ENCODE results near the gene ATG4B.

ATG4B gene

DNA sequence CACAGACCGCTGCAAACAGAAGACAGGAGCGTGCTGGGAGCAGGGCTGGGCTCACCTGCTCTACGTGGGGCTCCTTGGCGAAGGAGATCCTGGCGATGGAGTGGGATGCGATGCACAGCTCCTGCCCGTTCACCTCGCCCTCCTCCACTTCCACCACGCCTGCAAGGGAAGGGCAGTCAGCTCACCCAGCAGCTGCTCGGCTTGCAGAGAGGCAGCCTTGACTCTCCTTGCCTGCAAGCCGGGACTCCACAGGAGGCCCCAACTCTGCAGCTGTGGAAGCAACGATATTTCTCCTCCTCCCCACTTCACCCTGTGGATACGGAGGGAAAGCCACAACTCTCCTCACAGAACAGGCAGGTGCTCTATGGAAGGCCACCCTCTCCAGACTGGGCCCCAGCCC lies 35.7 kb upstream of the ATG4B start:
- Histone ChIP-seq H3K9ac (ENCODE audit: low read length) (no peak overlapping the region), H3K27ac (ENCODE audit: low read depth, low read length) (no peak overlapping the region), H3K4me3 (ENCODE audit: low read depth, low read length) (no peak overlapping the region), H3K4me1 (ENCODE audit: control insufficient read depth, insufficient read depth, low read length) (no peaks in the 10 kb centered on the region), H3K27me3 (ENCODE audit: control insufficient read depth, insufficient read depth, low read length) (no peaks in the 10 kb centered on the region), H3K36me3 (ENCODE audit: control insufficient read depth, insufficient read depth, low read length) (peaks cover 55% of the 10 kb centered on the region), H3K9me3 (ENCODE audit: control insufficient read depth, insufficient read depth, low read depth, low read length) (no peaks in the 10 kb centered on the region)

DNA sequence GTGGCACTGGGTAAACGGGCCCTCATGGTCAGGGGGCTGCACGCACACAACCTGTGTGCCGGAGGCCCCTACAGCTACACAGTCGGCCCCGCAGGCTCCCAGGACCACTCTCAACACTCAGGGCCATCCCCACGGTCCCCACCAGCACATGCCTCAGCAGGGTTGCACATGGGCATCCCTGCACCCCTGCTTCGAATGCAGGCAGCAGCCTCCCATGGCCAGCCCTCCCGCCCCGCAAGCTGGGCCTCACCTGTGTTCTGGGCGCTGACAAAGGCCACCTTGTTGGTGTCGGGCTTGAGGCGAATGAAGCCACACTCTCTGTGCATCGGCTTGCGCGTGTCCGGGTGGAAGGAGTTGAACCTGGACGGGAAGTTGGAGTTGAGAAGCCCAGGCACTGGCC lies 34.8 kb upstream of the ATG4B start:
- Histone ChIP-seq H3K9ac (ENCODE audit: low read length) (no peak overlapping the region), H3K27ac (ENCODE audit: low read depth, low read length) (no peak overlapping the region), H3K36me3 (ENCODE audit: control insufficient read depth, insufficient read depth, low read length) (peaks cover 51% of the 10 kb centered on the region), H3K4me3 (ENCODE audit: low read depth, low read length) (no peak overlapping the region), H3K4me1 (ENCODE audit: control insufficient read depth, insufficient read depth, low read length) (no peaks in the 10 kb centered on the region), H3K9me3 (ENCODE audit: control insufficient read depth, insufficient read depth, low read depth, low read length) (no peaks in the 10 kb centered on the region), H3K27me3 (ENCODE audit: control insufficient read depth, insufficient read depth, low read length) (no peaks in the 10 kb centered on the region)

DNA sequence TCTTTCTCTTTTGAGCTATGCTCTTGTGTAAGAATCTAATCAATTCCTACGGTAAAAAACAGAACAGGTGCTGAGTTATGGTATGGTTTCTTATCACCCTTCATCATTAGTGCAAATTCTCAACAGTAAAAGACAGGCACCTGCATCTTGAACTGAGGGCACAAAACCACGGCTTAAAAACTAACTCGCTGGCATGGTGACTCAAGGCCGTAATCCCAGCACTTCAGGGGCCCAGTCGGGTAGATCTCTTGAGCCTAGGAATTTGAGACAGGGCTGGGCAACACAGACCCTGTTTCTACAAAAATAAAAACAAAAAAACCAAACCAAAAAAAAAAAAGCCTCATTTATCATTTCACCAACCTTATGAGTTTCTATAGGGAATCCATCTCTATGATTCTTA lies 33.8 kb upstream of the ATG4B start:
- H3K9ac ChIP-seq (ENCODE audit: low read length) = no peak overlapping the region
- no peak overlapping the region for H3K4me3 ChIP-seq (ENCODE audit: low read depth, low read length)
- no peaks in the 10 kb centered on the region for H3K4me1 ChIP-seq (ENCODE audit: control insufficient read depth, insufficient read depth, low read length)
- H3K36me3 ChIP-seq (ENCODE audit: control insufficient read depth, insufficient read depth, low read length) = peaks cover 51% of the 10 kb centered on the region
- no peaks in the 10 kb centered on the region for H3K27me3 ChIP-seq (ENCODE audit: control insufficient read depth, insufficient read depth, low read length)
- H3K9me3 ChIP-seq (ENCODE audit: control insufficient read depth, insufficient read depth, low read depth, low read length) = no peaks in the 10 kb centered on the region
- H3K27ac ChIP-seq (ENCODE audit: low read depth, low read length) = no peak overlapping the region

DNA sequence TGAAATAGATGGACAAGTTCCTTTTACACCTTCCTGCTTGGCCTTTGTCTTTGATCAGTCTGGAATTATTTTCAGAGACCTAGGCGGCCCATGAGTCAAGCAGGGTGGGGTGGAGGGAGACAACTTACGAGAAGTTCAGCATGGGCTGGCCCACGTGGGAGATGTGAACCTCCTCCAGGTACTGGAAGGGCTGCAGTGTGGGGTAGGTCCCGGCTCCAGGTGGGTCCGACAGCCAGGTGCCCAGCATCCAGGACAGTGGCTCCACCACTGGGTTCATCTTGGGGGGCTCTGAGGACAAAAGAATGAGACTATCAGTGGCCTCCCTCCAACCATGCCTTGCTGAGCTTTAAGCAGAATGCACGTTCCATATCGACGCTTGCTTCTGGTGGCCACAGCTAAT lies 31.3 kb upstream of the ATG4B start:
- Histone ChIP-seq H3K9me3 (ENCODE audit: control insufficient read depth, insufficient read depth, low read depth, low read length) (no peaks in the 10 kb centered on the region), H3K27ac (ENCODE audit: low read depth, low read length) (no peak overlapping the region), H3K9ac (ENCODE audit: low read length) (no peak overlapping the region), H3K4me3 (ENCODE audit: low read depth, low read length) (no peak overlapping the region), H3K4me1 (ENCODE audit: control insufficient read depth, insufficient read depth, low read length) (peaks cover 5% of the 10 kb centered on the region), H3K27me3 (ENCODE audit: control insufficient read depth, insufficient read depth, low read length) (no peaks in the 10 kb centered on the region), H3K36me3 (ENCODE audit: control insufficient read depth, insufficient read depth, low read length) (peaks cover 35% of the 10 kb centered on the region)

DNA sequence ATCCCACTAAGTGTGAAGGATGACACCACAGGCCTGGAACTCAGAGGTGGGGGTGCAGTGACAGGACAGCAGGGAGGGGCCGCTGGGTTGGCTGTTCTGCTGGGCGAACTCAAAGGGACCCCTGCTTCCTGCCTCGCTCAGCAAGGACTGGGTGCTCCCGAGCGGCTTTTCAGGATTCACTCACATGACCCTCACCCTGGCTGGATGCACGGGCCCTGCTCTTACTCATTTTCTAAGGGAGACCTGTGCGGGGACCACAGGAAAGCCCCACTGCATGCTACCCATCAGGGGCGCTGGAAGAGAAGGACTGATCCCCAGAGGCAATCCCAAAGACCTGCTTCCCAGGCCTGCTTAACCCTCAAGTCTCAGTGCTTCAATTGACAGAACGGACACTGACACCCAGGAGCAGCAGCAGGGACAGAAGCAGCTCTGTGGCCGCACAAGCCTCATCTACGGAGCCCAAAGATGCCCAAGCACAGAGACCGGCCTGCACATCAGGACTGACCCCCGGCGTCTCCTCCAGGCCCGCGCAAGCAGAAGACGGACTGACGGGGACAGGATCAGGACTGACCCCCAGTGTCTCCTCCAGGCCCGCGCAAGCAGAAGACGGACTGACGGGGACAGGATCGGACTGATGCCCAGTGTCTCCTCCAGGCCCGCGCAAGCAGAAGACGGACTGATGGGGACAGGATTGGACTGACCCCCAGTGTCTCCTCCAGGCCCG lies 30.2 kb upstream of the ATG4B start:
- H3K36me3 ChIP-seq (ENCODE audit: control insufficient read depth, insufficient read depth, low read length) = peaks cover 26% of the 10 kb centered on the region
- H3K9me3 ChIP-seq (ENCODE audit: control insufficient read depth, insufficient read depth, low read depth, low read length) = no peaks in the 10 kb centered on the region
- no peak overlapping the region for H3K4me3 ChIP-seq (ENCODE audit: low read depth, low read length)
- H3K9ac ChIP-seq (ENCODE audit: low read length) = no peak overlapping the region
- H3K27ac ChIP-seq (ENCODE audit: low read depth, low read length) = no peak overlapping the region
- H3K4me1 ChIP-seq (ENCODE audit: control insufficient read depth, insufficient read depth, low read length) = peaks cover 5% of the 10 kb centered on the region
- no peaks in the 10 kb centered on the region for H3K27me3 ChIP-seq (ENCODE audit: control insufficient read depth, insufficient read depth, low read length)

DNA sequence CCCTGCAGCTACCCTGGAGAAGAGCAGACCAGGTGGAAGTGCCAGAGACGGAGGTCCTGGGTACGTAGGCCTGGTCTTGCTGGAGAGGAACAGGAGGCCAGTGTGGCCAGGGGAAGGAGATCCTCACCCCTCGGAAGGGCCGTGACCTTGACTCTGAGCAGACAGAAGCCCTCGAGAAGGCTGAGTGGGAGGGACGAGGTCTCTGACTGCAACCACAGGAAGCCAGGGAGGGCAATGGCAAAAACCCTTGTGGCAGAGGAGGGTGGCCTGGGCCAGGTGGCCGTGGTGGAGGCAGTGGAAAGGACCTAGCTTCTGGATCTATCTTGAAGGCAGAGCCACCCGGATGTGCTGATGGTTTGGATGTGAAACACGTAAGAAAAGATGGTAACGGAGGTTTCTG lies 28.6 kb upstream of the ATG4B start:
- Histone ChIP-seq H3K4me1 (ENCODE audit: control insufficient read depth, insufficient read depth, low read length) (peaks cover 5% of the 10 kb centered on the region), H3K27me3 (ENCODE audit: control insufficient read depth, insufficient read depth, low read length) (no peaks in the 10 kb centered on the region), H3K27ac (ENCODE audit: low read depth, low read length) (no peak overlapping the region), H3K36me3 (ENCODE audit: control insufficient read depth, insufficient read depth, low read length) (peaks cover 20% of the 10 kb centered on the region), H3K4me3 (ENCODE audit: low read depth, low read length) (no peak overlapping the region), H3K9ac (ENCODE audit: low read length) (no peak overlapping the region), H3K9me3 (ENCODE audit: control insufficient read depth, insufficient read depth, low read depth, low read length) (no peaks in the 10 kb centered on the region)

DNA sequence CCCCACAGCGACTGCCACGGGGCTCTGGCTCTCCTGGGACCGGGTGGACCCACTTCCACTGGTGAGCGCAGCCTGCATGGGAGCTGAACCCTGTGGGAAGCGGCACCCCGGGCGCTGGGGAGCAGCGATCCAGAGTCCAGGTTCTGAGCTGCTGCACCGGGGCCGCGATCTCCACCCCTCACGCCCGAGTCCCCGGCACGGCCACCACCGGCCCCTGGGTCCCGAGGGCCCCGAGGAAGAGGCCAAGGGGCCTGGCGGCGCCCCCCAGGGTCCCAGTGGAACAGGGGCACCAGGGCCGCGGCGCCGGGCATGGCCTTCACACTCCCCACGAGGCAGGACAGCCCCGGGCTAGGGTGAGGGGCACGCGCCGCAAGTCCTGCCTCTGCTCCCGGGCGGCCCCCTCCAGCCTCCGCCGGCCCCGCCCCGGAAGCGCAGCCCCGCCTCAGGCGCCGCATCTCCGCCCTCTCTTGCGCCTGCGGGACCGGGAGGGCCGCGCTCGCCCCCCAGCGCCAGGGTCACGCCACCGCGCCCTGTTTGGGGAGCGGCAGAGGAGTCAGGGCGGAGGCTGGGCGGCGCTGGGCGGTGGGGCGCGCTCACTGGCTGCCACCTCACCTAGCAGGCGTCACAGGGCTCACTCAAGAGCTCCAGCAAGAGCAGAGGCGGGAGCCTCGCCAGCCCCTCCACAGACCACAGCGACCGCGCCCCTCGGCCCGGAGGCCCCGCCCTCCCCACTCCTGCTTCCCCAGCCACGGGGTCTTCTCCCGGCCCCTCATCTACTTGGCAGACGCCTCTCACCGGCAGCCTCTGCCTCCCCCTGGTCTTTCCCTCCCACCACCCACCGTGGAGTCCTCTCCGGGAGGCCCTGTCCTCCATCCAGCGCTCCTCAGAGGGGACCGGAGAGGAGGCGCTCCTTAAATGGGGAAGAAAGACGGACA lies 27.4 kb upstream of the ATG4B start:
- H3K9ac ChIP-seq (ENCODE audit: low read length) = peak overlapping the region; percentile 66
- peak overlapping the region; percentile 78 for H3K27ac ChIP-seq (ENCODE audit: low read depth, low read length)
- H3K4me3 ChIP-seq (ENCODE audit: low read depth, low read length) = peak overlapping the region; percentile 68
- peaks cover 5% of the 10 kb centered on the region for H3K4me1 ChIP-seq (ENCODE audit: control insufficient read depth, insufficient read depth, low read length)
- H3K36me3 ChIP-seq (ENCODE audit: control insufficient read depth, insufficient read depth, low read length) = peaks cover 15% of the 10 kb centered on the region
- H3K27me3 ChIP-seq (ENCODE audit: control insufficient read depth, insufficient read depth, low read length) = no peaks in the 10 kb centered on the region
- H3K9me3 ChIP-seq (ENCODE audit: control insufficient read depth, insufficient read depth, low read depth, low read length) = no peaks in the 10 kb centered on the region

DNA sequence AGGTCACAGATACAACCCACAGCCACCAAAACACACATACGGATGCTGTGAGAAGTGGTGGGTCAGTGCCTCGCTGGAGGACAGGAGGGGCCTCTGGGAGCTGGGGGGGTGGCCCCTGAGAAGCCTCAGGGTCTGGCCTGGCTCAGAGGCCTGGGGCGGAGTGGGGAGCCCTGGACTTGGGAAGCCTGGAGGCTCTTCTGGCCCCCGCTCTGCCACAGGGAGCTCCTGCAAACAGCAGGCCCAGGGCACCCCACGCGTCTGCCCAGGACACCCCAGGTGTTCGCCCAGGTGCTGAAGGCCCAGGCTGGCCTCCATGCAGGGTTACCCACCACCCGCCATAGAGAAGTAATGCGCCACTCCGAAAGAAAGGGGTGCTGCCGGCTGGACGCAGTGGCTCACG lies 26.4 kb upstream of the ATG4B start:
- H3K4me3 ChIP-seq (ENCODE audit: low read depth, low read length) = peak overlapping the region; percentile 68
- no peaks in the 10 kb centered on the region for H3K27me3 ChIP-seq (ENCODE audit: control insufficient read depth, insufficient read depth, low read length)
- H3K4me1 ChIP-seq (ENCODE audit: control insufficient read depth, insufficient read depth, low read length) = peaks cover 5% of the 10 kb centered on the region
- peaks cover 8% of the 10 kb centered on the region for H3K36me3 ChIP-seq (ENCODE audit: control insufficient read depth, insufficient read depth, low read length)
- no peaks in the 10 kb centered on the region for H3K9me3 ChIP-seq (ENCODE audit: control insufficient read depth, insufficient read depth, low read depth, low read length)
- H3K27ac ChIP-seq (ENCODE audit: low read depth, low read length) = no peak overlapping the region
- H3K9ac ChIP-seq (ENCODE audit: low read length) = peak overlapping the region; percentile 63

DNA sequence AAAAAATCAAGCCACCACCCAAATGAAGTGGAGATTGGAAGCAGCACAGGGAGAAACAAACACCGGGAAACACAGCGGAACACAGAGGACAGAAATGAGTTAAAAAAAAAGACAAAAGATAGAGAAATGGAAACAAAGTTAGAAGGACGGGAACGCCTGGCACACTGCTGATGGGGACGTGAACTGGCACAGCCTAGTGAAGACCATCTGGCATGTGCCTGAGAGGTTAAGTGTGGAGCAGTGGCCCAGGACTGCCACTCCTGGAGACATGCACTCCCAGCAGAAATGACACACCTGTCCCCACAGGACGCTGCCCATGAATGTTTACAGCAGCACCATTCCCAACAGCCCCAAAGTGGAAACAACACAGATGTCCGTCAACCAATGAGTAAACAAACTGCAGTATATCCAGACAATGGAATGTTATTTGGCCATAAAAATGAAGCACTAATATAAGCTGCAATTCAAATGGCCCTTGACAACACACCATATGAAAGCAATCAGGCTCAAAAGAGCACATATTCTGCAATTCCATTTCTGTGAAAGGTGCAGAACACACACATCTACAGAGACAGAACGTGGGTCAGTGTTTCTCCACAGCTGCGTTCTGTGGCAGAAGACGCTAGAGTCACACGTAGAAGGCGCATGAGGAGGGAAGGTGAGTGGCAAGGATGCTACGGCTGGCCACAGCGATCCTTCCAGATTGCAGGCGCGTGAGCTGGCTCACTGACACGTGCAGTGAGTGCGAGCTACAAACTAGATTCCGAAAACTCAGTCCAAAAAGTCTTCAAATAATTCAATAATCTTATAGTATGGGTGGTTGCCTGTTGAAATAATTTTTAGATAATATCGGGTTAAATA lies 25.1 kb upstream of the ATG4B start:
- no peak overlapping the region for H3K4me3 ChIP-seq (ENCODE audit: low read depth, low read length)

DNA sequence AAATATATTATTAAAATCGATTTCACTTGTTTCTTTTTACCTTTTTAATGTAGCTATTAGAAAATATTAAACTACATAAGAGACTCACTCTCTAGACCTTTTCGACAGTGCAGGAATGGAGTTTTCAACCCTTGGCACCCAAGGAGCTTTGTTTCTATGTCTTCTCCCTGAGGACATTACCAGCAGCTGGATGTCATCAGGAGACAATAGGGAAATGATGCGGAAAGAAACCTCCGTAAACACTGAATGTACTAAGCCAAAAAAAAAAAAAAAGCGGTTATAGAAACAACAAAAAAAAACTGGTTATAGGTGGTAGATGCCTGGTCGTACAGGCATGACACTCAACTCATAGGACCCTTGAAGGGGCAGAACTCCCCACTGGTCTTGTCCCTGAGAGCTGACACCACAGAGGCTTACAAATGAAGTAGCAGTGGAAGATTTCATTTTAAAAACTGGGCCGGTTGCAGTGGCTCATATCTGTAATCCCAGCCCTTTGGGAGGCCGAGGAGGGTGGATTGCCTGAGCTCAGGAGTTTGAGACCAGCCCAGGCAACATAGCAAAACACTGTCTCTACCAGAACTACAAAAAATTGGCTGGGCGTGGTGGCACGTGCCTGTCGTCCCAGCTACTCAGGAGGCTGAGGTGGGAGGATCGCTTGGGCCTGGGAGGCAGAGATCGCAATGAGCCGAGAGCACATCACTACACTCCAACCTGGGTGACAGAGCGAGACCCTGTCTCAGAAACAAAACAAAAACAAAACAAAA lies 24.3 kb upstream of the ATG4B start:
- Histone ChIP-seq H3K9ac (ENCODE audit: low read length) (no peak overlapping the region), H3K36me3 (ENCODE audit: control insufficient read depth, insufficient read depth, low read length) (no peaks in the 10 kb centered on the region), H3K4me3 (ENCODE audit: low read depth, low read length) (no peak overlapping the region)

More for the DNA sequence above, 25.1 kb upstream of the ATG4B start:
- Histone ChIP-seq H3K9me3 (ENCODE audit: control insufficient read depth, insufficient read depth, low read depth, low read length) (no peaks in the 10 kb centered on the region), H3K36me3 (ENCODE audit: control insufficient read depth, insufficient read depth, low read length) (no peaks in the 10 kb centered on the region), H3K4me1 (ENCODE audit: control insufficient read depth, insufficient read depth, low read length) (peaks cover 6% of the 10 kb centered on the region), H3K27me3 (ENCODE audit: control insufficient read depth, insufficient read depth, low read length) (no peaks in the 10 kb centered on the region), H3K27ac (ENCODE audit: low read depth, low read length) (no peak overlapping the region), H3K9ac (ENCODE audit: low read length) (no peak overlapping the region)

More for the DNA sequence above, 24.3 kb upstream of the ATG4B start:
- Histone ChIP-seq H3K9me3 (ENCODE audit: control insufficient read depth, insufficient read depth, low read depth, low read length) (no peaks in the 10 kb centered on the region), H3K27me3 (ENCODE audit: control insufficient read depth, insufficient read depth, low read length) (no peaks in the 10 kb centered on the region), H3K27ac (ENCODE audit: low read depth, low read length) (no peak overlapping the region), H3K4me1 (ENCODE audit: control insufficient read depth, insufficient read depth, low read length) (peaks cover 12% of the 10 kb centered on the region)
